ENCODE data around the gene HOXD10. TPM values are rescaled to one million over a fixed set of nuclear protein-coding genes. Genes with fewer than 3 reads are reported as not detected.
A peak's percentile ranks its signal among the peaks of the same experiment; 100 is the strongest.

The HOXD10 gene
- total RNA-seq, 1 experiment from 2014 or later, result not detected

GRCh38 chr2:176109946-176110345 lies 6.6 kb upstream of the HOXD10 start:
- H3K4me1 ChIP-seq (ENCODE audit: control insufficient read depth, insufficient read depth, low read length), result 0 out of 2 replicates have a peak, but pooled peaks cover 3% of the 10 kb centered on the region
- in situ Hi-C loops (cut with HindIII; ENCODE audit: low pct_unique_long_range_greater_than_20kb, low sequenced_read_pairs) (no loop called here), intact Hi-C loops (cut with micrococcal nuclease; ENCODE audit: unreplicated experiment) (no loop called here)
- ChIA-PET POLR2A (no interaction called here), CTCF (interaction anchor here (0.6 kb wide), 1 partner anchor 791 kb away, joined by 3 read pairs; no protein-coding TSS in a partner anchor)
- no peak overlapping the region for H3K4me3 ChIP-seq (ENCODE audit: low read depth in 2 of 2, low read length in 2 of 2)
- DNase-seq (ENCODE audit: low read depth, low spot score), result no peak
- H3K27ac ChIP-seq (ENCODE audit: low read length), result no peak overlapping the region
- H3K36me3 ChIP-seq (ENCODE audit: control insufficient read depth, insufficient read depth, low read length), result no peaks in the 10 kb centered on the region
- TF ChIP-seq CTCF (IDR thresholded peaks at IDR 0.05), result no peak
- TF ChIP-seq REST (IDR thresholded peaks at IDR 0.05; ENCODE audit: insufficient read depth in 1 of 2, low read depth in 2 of 2, low read length in 1 of 2), result no peak
- no peak for TF ChIP-seq POLR2AphosphoS5 (IDR thresholded peaks at IDR 0.05; ENCODE audit: low read depth, low read length)
- TF ChIP-seq SIN3A (IDR thresholded peaks at IDR 0.05; ENCODE audit: borderline replicate concordance, insufficient read depth, low read depth, low read length), result no peak
- no peak for TF ChIP-seq TCF7L2 (IDR thresholded peaks at IDR 0.05; ENCODE audit: low read depth, low read length)
- BruUV-seq (replicated peaks), result no TSS peak
- no peak for ATAC-seq
- 0 out of 2 replicates have a peak, but pooled peaks cover 5% of the 10 kb centered on the region for H3K27me3 ChIP-seq (ENCODE audit: control insufficient read depth, insufficient read depth, low read length)
- no peaks in the 10 kb centered on the region for H3K9me3 ChIP-seq (ENCODE audit: control insufficient read depth, insufficient read depth, low read depth, low read length)

DNA sequence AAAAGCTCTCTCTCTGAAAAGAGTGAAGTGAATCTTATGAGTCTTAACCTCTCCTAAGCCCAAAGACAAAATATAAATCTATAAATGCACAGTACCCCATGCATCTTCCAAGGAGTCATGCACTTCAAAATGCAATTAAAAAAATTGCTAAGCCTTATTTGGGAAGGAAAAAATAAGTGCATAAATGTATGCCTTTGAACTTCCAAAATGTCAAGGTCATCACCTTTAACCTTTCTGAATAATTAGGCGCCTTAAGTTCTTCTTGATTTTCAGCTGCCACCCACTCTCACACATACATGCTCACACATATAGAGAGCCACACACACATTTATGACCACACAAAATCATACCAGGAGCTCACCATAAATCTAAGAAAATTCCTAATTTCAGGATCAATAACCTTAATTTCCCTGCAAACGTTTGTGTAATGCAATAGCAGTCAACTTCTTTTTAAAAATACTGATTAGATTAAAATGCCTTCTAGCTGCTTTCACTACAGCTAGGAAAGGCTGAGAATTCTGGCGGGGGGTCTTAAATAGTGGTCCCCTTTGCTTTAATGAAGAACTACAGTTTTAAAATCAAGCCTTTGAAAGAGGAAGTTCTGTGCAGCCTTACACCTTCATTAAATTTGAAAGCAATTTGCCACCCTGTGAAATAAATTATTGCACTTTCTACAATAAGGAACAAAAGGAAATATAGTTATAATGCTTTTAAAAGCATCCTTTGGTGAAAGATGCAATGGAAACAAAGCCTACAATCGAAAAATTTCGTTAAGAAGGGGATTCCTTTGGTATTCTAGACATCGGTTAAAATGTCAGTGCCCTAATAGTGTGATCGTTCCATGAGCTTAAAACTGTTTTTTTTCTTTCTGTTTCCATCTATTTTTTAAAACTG lies 5.9 kb upstream of the HOXD10 start:
- DNase-seq (ENCODE audit: low read depth, low spot score) (no peak), ATAC-seq (no peak)
- Histone ChIP-seq H3K27me3 (ENCODE audit: control insufficient read depth, insufficient read depth, low read length) (peaks cover 5% of the 10 kb centered on the region; the same call in 1 of the 2 replicates), H3K36me3 (ENCODE audit: control insufficient read depth, insufficient read depth, low read length) (no peaks in the 10 kb centered on the region), H3K4me3 (ENCODE audit: low read depth in 2 of 2, low read length in 2 of 2) (no peak overlapping the region), H3K4me1 (ENCODE audit: control insufficient read depth, insufficient read depth, low read length) (0 out of 2 replicates have a peak, but pooled peaks cover 3% of the 10 kb centered on the region), H3K9me3 (ENCODE audit: control insufficient read depth, insufficient read depth, low read depth, low read length) (no peaks in the 10 kb centered on the region), H3K27ac (ENCODE audit: low read length) (no peak overlapping the region)
- no TSS peak for BruUV-seq (replicated peaks)
- CTCF ChIA-PET, result no interaction called here
- 0 out of 2 replicates have a peak, but pooled peaks have one; percentile 35 for TF ChIP-seq CTCF (IDR thresholded peaks at IDR 0.05)
- TF ChIP-seq SIN3A (IDR thresholded peaks at IDR 0.05; ENCODE audit: borderline replicate concordance, insufficient read depth, low read depth, low read length), result no peak
- no peak for TF ChIP-seq POLR2AphosphoS5 (IDR thresholded peaks at IDR 0.05; ENCODE audit: low read depth, low read length)
- intact Hi-C loops (cut with micrococcal nuclease; ENCODE audit: unreplicated experiment) (no loop called here), in situ Hi-C loops (cut with HindIII; ENCODE audit: low pct_unique_long_range_greater_than_20kb, low sequenced_read_pairs) (no loop called here)
- POLR2A ChIA-PET, result no interaction called here

All from Panc1 (cell line).